Body of pancreas (tissue), 4 donors: Measurements from ENCODE around the gene APBA1.

ENCODE experiments used
- CTCF ChIP-seq, 7 experiments: fragments of 450-650 bp in 4 of 7; fragments of 200-600 bp in 3 of 7; sonication (generic) in 3 of 7; IDR thresholded peaks; one replicate each; pipeline ENCODE4 v1.5.1; 2016 to 2019; ENCODE audit warnings: antibody characterized with exemption in 7 of 7
- POLR2A ChIP-seq, 3 donors: fragments of 450-650 bp; IDR thresholded peaks; one replicate each; pipeline ENCODE4 v1.6.1; 2016; ENCODE audit warnings: antibody characterized with exemption in 3 of 3, mild to moderate bottlenecking in 2 of 3

- TF ChIP-seq CTCF (IDR thresholded peaks at IDR 0.05) (no peak), POLR2A (IDR thresholded peaks at IDR 0.05) (no peak)
These were observed 130.1 kb downstream of the APBA1 start for GRCh38 chr9:69542058-69542457.
